ENCODE results near the gene NECAP2.

NECAP2 gene

DNA sequence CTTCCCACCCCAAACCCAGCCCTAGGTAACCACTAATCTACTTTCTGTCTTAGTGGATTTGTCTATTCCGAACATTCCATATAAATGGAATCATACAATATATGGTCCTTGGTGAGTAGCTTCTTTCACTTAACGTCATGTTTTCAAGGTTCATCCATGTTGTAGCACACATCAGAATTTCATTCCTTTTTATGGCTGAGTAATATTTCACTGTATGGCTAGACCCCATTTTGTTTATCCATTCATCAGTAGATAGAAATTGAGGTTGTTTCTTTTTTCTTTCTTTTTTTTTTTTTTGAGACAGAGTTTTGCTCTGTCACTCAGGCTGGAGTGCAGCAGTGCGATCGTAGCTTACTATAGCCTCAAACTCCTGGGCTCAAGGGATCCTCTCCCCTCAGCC is 6.5 kb upstream of the NECAP2 start:
- H3K9me3 ChIP-seq (ENCODE audit: control insufficient read depth, insufficient read depth, low read length): no peaks in the 10 kb centered on the region
- H3K4me1 ChIP-seq (ENCODE audit: control insufficient read depth, insufficient read depth, low read length): no peaks in the 10 kb centered on the region
- no peaks in the 10 kb centered on the region for H3K36me3 ChIP-seq (ENCODE audit: control insufficient read depth, insufficient read depth, low read length)
- H3K4me3 ChIP-seq (ENCODE audit: low read depth, low read length): no peak overlapping the region
- H3K9ac ChIP-seq (ENCODE audit: low read depth, low read length): no peak overlapping the region
- H3K27me3 ChIP-seq (ENCODE audit: control insufficient read depth, insufficient read depth, low read length): peaks cover 2% of the 10 kb centered on the region

DNA sequence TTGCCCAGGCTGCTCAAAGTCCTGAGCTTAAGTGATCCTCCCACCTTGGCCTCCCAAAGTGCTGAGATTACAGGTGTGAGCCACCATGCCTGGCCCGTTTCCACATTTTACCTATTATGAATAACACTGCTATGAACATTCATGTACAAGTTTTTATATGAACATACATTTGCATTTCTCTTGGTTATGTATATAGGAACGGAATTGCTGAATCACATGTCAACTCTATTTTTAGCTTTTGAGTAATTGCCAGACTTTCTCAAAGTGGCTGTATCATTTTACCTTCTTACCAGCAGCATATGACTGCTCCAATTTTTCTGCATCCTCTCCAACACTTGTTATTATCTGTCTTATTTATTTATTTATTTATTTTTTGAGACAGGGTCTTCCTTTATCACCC is 6.0 kb upstream of the NECAP2 start:
- Histone ChIP-seq H3K36me3 (ENCODE audit: control insufficient read depth, insufficient read depth, low read length) (no peaks in the 10 kb centered on the region), H3K4me1 (ENCODE audit: control insufficient read depth, insufficient read depth, low read length) (no peaks in the 10 kb centered on the region), H3K9ac (ENCODE audit: low read depth, low read length) (no peak overlapping the region), H3K4me3 (ENCODE audit: low read depth, low read length) (no peak overlapping the region), H3K27me3 (ENCODE audit: control insufficient read depth, insufficient read depth, low read length) (peaks cover 2% of the 10 kb centered on the region), H3K9me3 (ENCODE audit: control insufficient read depth, insufficient read depth, low read length) (no peaks in the 10 kb centered on the region)

DNA sequence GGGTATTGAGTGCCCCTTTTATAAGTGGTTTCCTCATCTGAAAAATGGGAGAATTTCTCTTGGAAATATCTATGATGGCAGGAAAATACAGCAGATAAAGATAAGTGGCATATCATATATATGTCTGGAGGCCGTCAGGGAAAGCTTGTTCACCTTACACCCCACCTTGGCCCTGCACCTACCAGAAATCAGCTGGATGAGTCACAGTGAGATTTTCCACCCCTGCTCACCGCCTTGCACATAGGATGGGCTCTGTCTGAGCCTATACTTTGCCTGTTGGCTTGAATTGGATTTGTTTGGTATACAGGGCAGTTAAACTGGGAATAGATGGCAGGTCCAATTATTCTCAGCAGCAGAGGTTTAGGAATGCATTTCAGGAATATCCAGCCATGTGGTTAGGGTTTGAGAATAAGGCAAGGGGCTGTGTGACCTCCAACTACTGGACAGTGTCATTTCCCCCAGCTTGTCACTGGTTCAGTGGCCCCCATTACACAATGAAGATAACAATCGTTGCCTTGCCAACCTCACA is 3.5 kb upstream of the NECAP2 start, which contains the start of gene SPATA21:
SPATA21 (minus strand) TSS at position 479 of the 529 bp plus-strand sequence. CDS start 6,053 bp downstream, outside the sequence.
- no peaks in the 10 kb centered on the region for H3K4me1 ChIP-seq (ENCODE audit: control insufficient read depth, insufficient read depth, low read length)
- H3K36me3 ChIP-seq (ENCODE audit: control insufficient read depth, insufficient read depth, low read length): no peaks in the 10 kb centered on the region
- H3K9me3 ChIP-seq (ENCODE audit: control insufficient read depth, insufficient read depth, low read length): no peaks in the 10 kb centered on the region
- no peak within 1 kb of the TSS for H3K9ac ChIP-seq (ENCODE audit: low read depth, low read length)
- no peak within 1 kb of the TSS for H3K4me3 ChIP-seq (ENCODE audit: low read depth, low read length)
- peaks cover 4% of the 10 kb centered on the region for H3K27me3 ChIP-seq (ENCODE audit: control insufficient read depth, insufficient read depth, low read length)

DNA sequence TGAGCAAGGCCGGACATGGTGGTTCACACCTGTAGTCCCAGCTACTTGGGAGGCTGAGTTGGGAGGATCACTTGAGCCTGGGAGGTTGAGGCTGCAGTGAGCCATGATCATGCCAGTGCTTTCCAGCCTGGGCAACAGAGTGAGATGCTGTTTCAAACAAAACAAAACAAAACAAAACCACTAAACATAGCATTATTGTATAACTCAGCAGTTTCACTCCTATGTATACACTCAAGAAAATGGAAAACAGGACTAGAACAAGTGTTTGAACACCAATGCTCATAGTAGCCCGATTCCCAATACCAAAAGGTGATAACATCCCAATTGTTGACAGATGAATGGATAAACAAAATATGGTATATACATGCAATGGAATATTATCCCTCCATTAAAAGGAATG is 2.0 kb upstream of the NECAP2 start:
- H3K9me3 ChIP-seq (ENCODE audit: control insufficient read depth, insufficient read depth, low read length): no peaks in the 10 kb centered on the region
- no peaks in the 10 kb centered on the region for H3K4me1 ChIP-seq (ENCODE audit: control insufficient read depth, insufficient read depth, low read length)
- no peak overlapping the region for H3K9ac ChIP-seq (ENCODE audit: low read depth, low read length)
- H3K27me3 ChIP-seq (ENCODE audit: control insufficient read depth, insufficient read depth, low read length): peaks cover 12% of the 10 kb centered on the region
- H3K4me3 ChIP-seq (ENCODE audit: low read depth, low read length): no peak overlapping the region
- H3K36me3 ChIP-seq (ENCODE audit: control insufficient read depth, insufficient read depth, low read length): no peaks in the 10 kb centered on the region

DNA sequence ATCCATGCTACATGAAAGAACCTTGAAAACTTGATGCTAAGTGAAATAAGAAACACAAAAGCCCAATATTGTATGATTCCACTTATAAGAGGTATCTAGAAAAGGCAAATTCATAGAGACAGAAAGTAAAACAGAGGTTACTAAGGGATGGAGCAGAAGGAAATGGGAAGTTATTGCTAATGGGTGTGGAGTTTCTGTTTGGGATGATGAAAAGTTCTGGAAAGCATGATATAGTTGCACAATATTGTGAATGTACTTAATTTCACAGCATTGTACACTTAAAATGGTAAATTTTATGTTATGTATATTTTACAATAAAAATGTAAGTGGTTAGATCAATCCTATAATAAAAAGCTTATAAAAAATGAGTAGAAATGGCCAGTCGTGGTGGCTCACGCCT is 1.6 kb upstream of the NECAP2 start:
- Histone ChIP-seq H3K36me3 (ENCODE audit: control insufficient read depth, insufficient read depth, low read length) (no peaks in the 10 kb centered on the region), H3K4me3 (ENCODE audit: low read depth, low read length) (no peak overlapping the region), H3K9ac (ENCODE audit: low read depth, low read length) (no peak overlapping the region), H3K4me1 (ENCODE audit: control insufficient read depth, insufficient read depth, low read length) (no peaks in the 10 kb centered on the region), H3K27me3 (ENCODE audit: control insufficient read depth, insufficient read depth, low read length) (peaks cover 12% of the 10 kb centered on the region), H3K9me3 (ENCODE audit: control insufficient read depth, insufficient read depth, low read length) (no peaks in the 10 kb centered on the region)

DNA sequence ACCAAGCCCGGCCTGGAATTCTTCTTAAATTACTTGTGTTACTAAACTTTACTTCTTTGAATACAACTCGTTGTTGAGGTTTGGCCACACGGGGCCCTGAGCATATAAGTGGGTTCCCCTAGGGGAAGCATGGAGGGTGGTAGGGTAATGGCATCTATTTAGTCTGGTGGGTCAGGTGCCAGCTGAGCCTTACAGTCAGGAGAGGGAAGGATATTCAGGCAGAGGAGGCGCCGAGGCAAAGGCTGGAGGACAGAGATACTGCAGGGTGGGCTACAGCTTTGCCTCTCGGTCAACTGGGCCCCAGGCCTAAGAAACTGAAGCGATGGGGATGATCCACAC is 424 bp upstream of the NECAP2 start:
- no peak overlapping the region for H3K9ac ChIP-seq (ENCODE audit: low read depth, low read length)
- H3K9me3 ChIP-seq (ENCODE audit: control insufficient read depth, insufficient read depth, low read length): no peaks in the 10 kb centered on the region
- H3K36me3 ChIP-seq (ENCODE audit: control insufficient read depth, insufficient read depth, low read length): peaks cover 4% of the 10 kb centered on the region
- H3K4me3 ChIP-seq (ENCODE audit: low read depth, low read length): peak overlapping the region; percentile 100
- H3K4me1 ChIP-seq (ENCODE audit: control insufficient read depth, insufficient read depth, low read length): no peaks in the 10 kb centered on the region
- H3K27me3 ChIP-seq (ENCODE audit: control insufficient read depth, insufficient read depth, low read length): peaks cover 12% of the 10 kb centered on the region

DNA sequence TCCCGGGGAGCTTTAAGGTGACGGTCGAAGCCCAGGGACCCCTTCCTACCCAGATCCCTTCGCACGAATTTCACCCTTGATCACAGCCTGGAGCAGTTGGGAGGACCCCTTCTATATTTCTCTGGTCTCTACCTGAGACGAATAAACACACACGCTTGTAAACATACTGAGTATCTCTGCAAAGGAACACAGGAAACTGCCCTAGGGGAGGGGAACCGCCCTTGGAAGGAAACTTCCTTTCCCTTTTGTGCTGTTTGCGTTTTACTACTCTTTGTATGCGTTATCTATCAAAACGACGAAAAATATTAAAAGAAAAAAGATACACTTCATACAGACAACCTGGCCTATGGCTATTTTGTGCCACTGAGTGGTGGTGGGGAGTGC is 750 bp downstream of the NECAP2 start:
- no peaks in the 10 kb centered on the region for H3K9me3 ChIP-seq (ENCODE audit: control insufficient read depth, insufficient read depth, low read length)
- peaks cover 4% of the 10 kb centered on the region for H3K36me3 ChIP-seq (ENCODE audit: control insufficient read depth, insufficient read depth, low read length)
- H3K4me3 ChIP-seq (ENCODE audit: low read depth, low read length): peak overlapping the region; percentile 100
- H3K4me1 ChIP-seq (ENCODE audit: control insufficient read depth, insufficient read depth, low read length): no peaks in the 10 kb centered on the region
- peak overlapping the region; percentile 65 for H3K9ac ChIP-seq (ENCODE audit: low read depth, low read length)
- H3K27me3 ChIP-seq (ENCODE audit: control insufficient read depth, insufficient read depth, low read length): peaks cover 12% of the 10 kb centered on the region

DNA sequence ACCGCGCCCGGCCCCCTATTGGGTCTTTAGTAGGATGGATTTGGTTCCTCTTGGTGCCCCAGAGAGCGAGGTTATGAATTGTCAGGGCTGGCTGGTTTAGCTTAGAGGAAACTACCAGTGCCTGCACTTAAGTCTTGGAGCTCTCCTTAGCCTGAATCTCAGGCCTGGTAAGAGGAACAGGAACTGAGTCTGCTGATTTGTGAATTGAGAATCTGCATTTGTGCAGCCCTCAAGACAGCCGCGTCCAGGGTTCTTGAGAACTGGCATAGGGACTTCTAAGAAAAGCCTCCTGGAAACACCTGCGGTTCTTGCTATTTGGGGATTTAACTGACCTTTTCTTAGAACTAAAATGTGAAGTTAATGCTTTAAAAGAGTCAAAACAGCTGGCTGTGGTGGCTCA is 1.7 kb downstream of the NECAP2 start:
- no peaks in the 10 kb centered on the region for H3K9me3 ChIP-seq (ENCODE audit: control insufficient read depth, insufficient read depth, low read length)
- no peaks in the 10 kb centered on the region for H3K4me1 ChIP-seq (ENCODE audit: control insufficient read depth, insufficient read depth, low read length)
- peaks cover 4% of the 10 kb centered on the region for H3K36me3 ChIP-seq (ENCODE audit: control insufficient read depth, insufficient read depth, low read length)
- H3K9ac ChIP-seq (ENCODE audit: low read depth, low read length): no peak overlapping the region
- H3K4me3 ChIP-seq (ENCODE audit: low read depth, low read length): no peak overlapping the region
- H3K27me3 ChIP-seq (ENCODE audit: control insufficient read depth, insufficient read depth, low read length): peaks cover 12% of the 10 kb centered on the region

DNA sequence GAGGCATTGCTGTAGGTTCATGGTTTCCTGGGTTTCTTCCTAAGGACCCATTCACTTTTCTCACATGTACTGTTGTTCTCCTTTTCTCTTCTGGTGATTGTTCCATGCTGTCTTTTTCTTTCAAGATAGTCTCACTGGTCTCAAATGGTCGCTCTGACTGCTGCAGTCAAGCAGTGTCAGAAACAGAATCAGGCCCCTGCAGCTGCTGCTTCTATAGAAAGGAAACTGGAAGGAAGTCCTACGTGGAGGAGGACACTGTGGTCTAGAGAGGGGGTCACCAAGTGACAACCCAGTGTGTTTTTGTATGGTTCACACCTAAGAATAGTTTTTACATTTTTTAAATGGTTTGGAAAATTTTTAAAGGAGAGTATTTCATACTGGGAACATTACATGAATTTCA is 2.4 kb downstream of the NECAP2 start:
- Histone ChIP-seq H3K9me3 (ENCODE audit: control insufficient read depth, insufficient read depth, low read length) (no peaks in the 10 kb centered on the region), H3K4me1 (ENCODE audit: control insufficient read depth, insufficient read depth, low read length) (no peaks in the 10 kb centered on the region), H3K36me3 (ENCODE audit: control insufficient read depth, insufficient read depth, low read length) (peaks cover 7% of the 10 kb centered on the region), H3K9ac (ENCODE audit: low read depth, low read length) (no peak overlapping the region), H3K4me3 (ENCODE audit: low read depth, low read length) (no peak overlapping the region), H3K27me3 (ENCODE audit: control insufficient read depth, insufficient read depth, low read length) (peaks cover 11% of the 10 kb centered on the region)

DNA sequence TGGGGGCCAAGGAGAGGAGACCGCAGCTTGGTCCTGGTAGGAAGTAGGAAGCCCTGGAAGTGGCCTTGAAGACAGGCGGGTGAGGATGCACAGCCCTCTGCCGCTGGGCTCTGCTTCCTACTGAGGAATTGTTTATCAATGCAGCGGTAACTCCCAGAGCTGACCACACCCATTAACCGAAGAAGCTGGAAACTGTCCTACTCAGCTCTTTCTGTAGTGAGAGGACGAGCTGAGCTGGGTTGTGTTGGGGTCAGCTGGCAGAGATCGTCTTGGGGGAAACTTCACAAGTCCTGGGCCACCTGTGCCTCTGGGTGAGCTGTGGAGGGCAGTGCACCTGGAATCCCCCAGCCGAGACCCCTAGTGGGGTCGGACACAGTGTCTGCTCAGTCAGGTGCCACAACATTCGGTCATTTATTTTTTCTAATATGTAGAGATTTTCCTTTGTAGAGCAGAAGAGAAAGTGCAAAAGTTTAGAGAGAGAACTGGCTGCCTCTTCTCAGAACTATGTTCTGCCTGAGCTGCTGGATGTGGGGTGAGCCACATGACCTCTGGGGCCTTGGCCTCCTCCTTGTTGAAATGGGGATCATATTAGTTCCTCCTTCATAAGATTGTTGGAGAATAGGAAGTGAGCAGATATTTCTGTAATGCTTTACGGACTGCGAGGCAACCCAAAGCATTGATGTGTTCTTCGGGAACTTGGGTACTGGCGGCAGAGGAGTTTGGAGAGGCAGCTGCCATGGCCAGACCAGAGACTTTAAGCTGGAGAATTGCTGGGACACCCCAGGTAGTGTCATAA is 3.6 kb downstream of the NECAP2 start:
- H3K9me3 ChIP-seq (ENCODE audit: control insufficient read depth, insufficient read depth, low read length): no peaks in the 10 kb centered on the region
- no peak overlapping the region for H3K4me3 ChIP-seq (ENCODE audit: low read depth, low read length)
- peaks cover 14% of the 10 kb centered on the region for H3K36me3 ChIP-seq (ENCODE audit: control insufficient read depth, insufficient read depth, low read length)
- no peaks in the 10 kb centered on the region for H3K4me1 ChIP-seq (ENCODE audit: control insufficient read depth, insufficient read depth, low read length)
- peaks cover 11% of the 10 kb centered on the region for H3K27me3 ChIP-seq (ENCODE audit: control insufficient read depth, insufficient read depth, low read length)
- H3K9ac ChIP-seq (ENCODE audit: low read depth, low read length): no peak overlapping the region

DNA sequence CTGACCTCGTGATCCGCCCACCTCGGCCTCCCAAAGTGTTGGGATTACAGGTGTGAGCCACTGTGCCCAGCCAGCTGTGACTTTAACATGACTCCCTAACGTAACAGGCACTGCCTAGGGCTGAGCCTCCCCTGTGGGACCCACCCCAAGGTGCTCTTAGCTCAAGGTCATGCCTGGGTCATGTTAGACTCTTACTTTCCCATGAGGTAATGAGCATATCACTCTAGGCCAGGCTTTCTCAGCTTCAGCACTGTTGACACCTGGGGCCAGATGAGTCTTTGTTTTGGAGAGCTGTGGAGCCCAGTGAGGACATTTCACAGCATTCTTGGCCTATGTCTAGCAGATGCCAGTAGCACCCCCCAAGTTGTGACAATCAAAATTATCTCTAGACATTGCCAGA is 4.5 kb downstream of the NECAP2 start:
- no peak overlapping the region for H3K9ac ChIP-seq (ENCODE audit: low read depth, low read length)
- H3K9me3 ChIP-seq (ENCODE audit: control insufficient read depth, insufficient read depth, low read length): no peaks in the 10 kb centered on the region
- peaks cover 11% of the 10 kb centered on the region for H3K27me3 ChIP-seq (ENCODE audit: control insufficient read depth, insufficient read depth, low read length)
- H3K36me3 ChIP-seq (ENCODE audit: control insufficient read depth, insufficient read depth, low read length): peaks cover 14% of the 10 kb centered on the region
- H3K4me3 ChIP-seq (ENCODE audit: low read depth, low read length): no peak overlapping the region
- H3K4me1 ChIP-seq (ENCODE audit: control insufficient read depth, insufficient read depth, low read length): no peaks in the 10 kb centered on the region

DNA sequence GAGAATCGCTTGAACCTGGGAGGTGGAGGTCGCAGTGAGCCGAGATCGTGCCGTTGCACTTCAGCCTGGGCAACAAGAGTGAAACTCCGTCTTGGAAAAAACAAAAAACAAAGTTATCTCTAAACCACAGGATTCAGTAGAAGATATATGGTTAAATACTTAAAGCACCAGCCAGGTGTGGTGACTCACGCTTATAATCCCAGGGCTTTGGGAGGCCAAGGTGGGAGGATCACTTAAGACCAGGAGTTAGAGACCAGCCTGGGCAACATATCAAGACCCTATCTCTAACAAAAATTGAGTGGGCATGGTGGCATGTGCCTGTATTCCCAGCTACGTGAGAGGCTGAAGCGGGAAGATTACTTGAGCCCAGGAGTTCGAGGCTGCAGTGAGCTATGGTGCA is 5.6 kb downstream of the NECAP2 start:
- Histone ChIP-seq H3K36me3 (ENCODE audit: control insufficient read depth, insufficient read depth, low read length) (peaks cover 14% of the 10 kb centered on the region), H3K4me1 (ENCODE audit: control insufficient read depth, insufficient read depth, low read length) (no peaks in the 10 kb centered on the region), H3K9ac (ENCODE audit: low read depth, low read length) (no peak overlapping the region), H3K27me3 (ENCODE audit: control insufficient read depth, insufficient read depth, low read length) (peaks cover 11% of the 10 kb centered on the region), H3K4me3 (ENCODE audit: low read depth, low read length) (no peak overlapping the region), H3K9me3 (ENCODE audit: control insufficient read depth, insufficient read depth, low read length) (no peaks in the 10 kb centered on the region)

Measured in iPS-15b (cell line).